GM23338 (cell line): ENCODE data around the gene TMEM134. TPM values are rescaled to one million over a fixed set of nuclear protein-coding genes. Genes with fewer than 3 reads are reported as not detected.

ENCODE experiments used
- ATAC-seq: fragments of 200-7000 bp; cut with Tn5 transposase; 3 replicates; pipeline ENCODE4 v1.9.1; 2020
- DNase-seq: peaks from one replicate; pipeline ENCODE4 v3.0.0-alpha.2; 2015; ENCODE audit warnings: low spot score
- H2AFZ ChIP-seq: fragments of 200-600 bp; sonication (generic); 2 replicates; pipeline ENCODE4 v1.8.0; 2016; ENCODE audit warnings: antibody characterized with exemption, mild to moderate bottlenecking, moderate library complexity
- H3F3A ChIP-seq: fragments of 200-600 bp; sonication (generic); replicated peaks from 2 replicates; pipeline ENCODE4 v1.8.0; 2017; ENCODE audit warnings: antibody characterized with exemption, mixed run types, low read depth
- H3K27ac ChIP-seq: fragments of 200-600 bp; sonication (generic); 2 replicates; pipeline ENCODE4 v1.6.1; 2016; ENCODE audit warnings: low read depth
- H3K27me3 ChIP-seq: fragments of 200-600 bp; sonication (generic); 2 replicates; pipeline ENCODE4 v1.8.0; 2016; ENCODE audit warnings: mild to moderate bottlenecking, mixed run types, moderate library complexity; ENCODE audit not compliant: insufficient read depth
- H3K36me3 ChIP-seq: fragments of 200-600 bp; sonication (generic); 2 replicates; pipeline ENCODE4 v1.8.0; 2016; ENCODE audit warnings: mild to moderate bottlenecking; ENCODE audit not compliant: insufficient read depth
- H3K4me1 ChIP-seq: fragments of 200-600 bp; sonication (generic); 2 replicates; pipeline ENCODE4 v1.8.0; 2016; ENCODE audit warnings: mild to moderate bottlenecking, moderate library complexity; ENCODE audit not compliant: insufficient read depth
- H3K4me2 ChIP-seq: fragments of 200-600 bp; sonication (generic); 2 replicates; pipeline ENCODE4 v1.7.1; 2017; ENCODE audit warnings: mixed run types
- H3K4me3 ChIP-seq: fragments of 200-600 bp; sonication (generic); 2 replicates; pipeline ENCODE4 v1.6.1; 2016; ENCODE audit warnings: mixed run types
- H3K79me2 ChIP-seq: fragments of 200-600 bp; sonication (generic); replicated peaks from 2 replicates; pipeline ENCODE4 v1.8.0; 2017; ENCODE audit warnings: mild to moderate bottlenecking; ENCODE audit not compliant: insufficient read depth
- H3K9me2 ChIP-seq: fragments of 200-600 bp; sonication (generic); 2 replicates; pipeline ENCODE4 v1.8.0; 2017; ENCODE audit not compliant: insufficient read depth
- H4K20me1 ChIP-seq: fragments of 200-600 bp; sonication (generic); replicated peaks from 2 replicates; pipeline ENCODE4 v1.8.0; 2017; ENCODE audit warnings: mild to moderate bottlenecking; ENCODE audit not compliant: insufficient read depth
- H3K27ac Mint-ChIP-seq: 2 replicates; pipeline ENCODE4 v1.8.0; 2020; ENCODE audit warnings: inconsistent platforms, mild to moderate bottlenecking, moderate library complexity, mixed read lengths
- H3K27me3 Mint-ChIP-seq: 3 replicates; pipeline ENCODE4 v1.8.0; 2022; ENCODE audit warnings: low read depth, mild to moderate bottlenecking, moderate library complexity, mixed read lengths, inconsistent platforms; ENCODE audit not compliant: insufficient read depth, poor library complexity
- H3K36me3 Mint-ChIP-seq: 3 replicates; pipeline ENCODE4 v1.8.0; 2021; ENCODE audit warnings: low read depth, mild to moderate bottlenecking, inconsistent platforms, moderate library complexity, mixed read lengths
- H3K4me1 Mint-ChIP-seq: 3 replicates; pipeline ENCODE4 v1.8.0; 2020; ENCODE audit warnings: mild to moderate bottlenecking, inconsistent platforms, mixed read lengths
- H3K4me3 Mint-ChIP-seq: 3 replicates; pipeline ENCODE4 v1.8.0; 2021; ENCODE audit warnings: moderate library complexity, mild to moderate bottlenecking, inconsistent platforms, mixed read lengths
- H3K9me3 Mint-ChIP-seq: 3 replicates; pipeline ENCODE4 v1.8.0; 2020; ENCODE audit warnings: moderate library complexity, mild to moderate bottlenecking, inconsistent platforms, mixed read lengths
- CREB1 ChIP-seq: fragments of 250-450 bp; sonication (Bioruptor Pico); IDR thresholded peaks from 2 replicates; pipeline ENCODE4 v1.5.0; 2020; ENCODE audit warnings: low read depth, mild to moderate bottlenecking, moderate library complexity
- EZH2 ChIP-seq: fragments of 200-600 bp; sonication (generic); IDR thresholded peaks from one replicate; pipeline ENCODE4 v1.8.0; 2017; ENCODE audit warnings: antibody characterized with exemption, mild to moderate bottlenecking, low read depth; ENCODE audit not compliant: unreplicated experiment
- EZH2phosphoT487 ChIP-seq: fragments of 200-600 bp; sonication (generic); IDR thresholded peaks from one replicate; pipeline ENCODE4 v1.8.1; 2018; ENCODE audit warnings: antibody characterized with exemption; ENCODE audit not compliant: unreplicated experiment
- JUNB ChIP-seq: IDR thresholded peaks from one replicate; pipeline ENCODE4 v1.6.1; 2016; ENCODE audit warnings: antibody characterized with exemption; ENCODE audit not compliant: unreplicated experiment
- NANOG ChIP-seq: IDR thresholded peaks from 2 replicates; pipeline ENCODE4 v1.6.1; 2016; ENCODE audit warnings: antibody characterized with exemption, borderline replicate concordance
- POLR2AphosphoS5 ChIP-seq: IDR thresholded peaks from 2 replicates; pipeline ENCODE4 v1.6.1; 2016; ENCODE audit warnings: antibody characterized with exemption, low read depth
- ZNF114 ChIP-seq: fragments of 250-450 bp; sonication (Bioruptor Pico); IDR thresholded peaks from 2 replicates; pipeline ENCODE4 v1.5.0; 2020; ENCODE audit warnings: mild to moderate bottlenecking, moderate library complexity
- ZNF331 ChIP-seq: fragments of 250-450 bp; sonication (Bioruptor Pico); IDR thresholded peaks from 2 replicates; pipeline ENCODE4 v1.5.0; 2020; ENCODE audit warnings: low read depth, mild to moderate bottlenecking, moderate library complexity
- polyA plus RNA-seq: library from polyadenylated mRNA; unstranded; fragments of >200 nt; fragmentation: Nextera tagmentation; extraction: Ambion mirVana; gene quantifications from 2 replicates; pipeline ENCODE4 v1.2.1, GENCODE V29; 2016
- total RNA-seq: library from RNA; depleted of rRNA; stranded (reverse); fragments of >200 nt; shearing (Covaris generic); gene quantifications from 2 replicates; pipeline ENCODE4 v1.2.3, GENCODE V29; 2014
- TF ChIP-seq, protein P1 (sequence below): fragments of 250-450 bp; sonication (Bioruptor Pico); IDR thresholded peaks from 2 replicates; pipeline ENCODE4 v1.5.0; 2020; ENCODE audit warnings: mild to moderate bottlenecking, moderate library complexity
- TF ChIP-seq, protein P2 (sequence below): IDR thresholded peaks from 2 replicates; pipeline ENCODE4 v1.6.1; 2016; ENCODE audit warnings: antibody characterized with exemption
- TF ChIP-seq, protein P3 (sequence below): IDR thresholded peaks from one replicate; pipeline ENCODE4 v1.6.1; 2018; ENCODE audit warnings: antibody characterized with exemption; ENCODE audit not compliant: unreplicated experiment
- TF ChIP-seq, protein P4 (sequence below), 2 experiments: fragments of 200-600 bp in 1 of 2; sonication (generic) in 1 of 2; conservative IDR thresholded peaks; 2 replicates each; pipeline versions ENCODE4 v1.5.1 to v1.6.1; 2016 to 2017; ENCODE audit warnings: antibody characterized with exemption in 2 of 2, low read depth in 2 of 2, mild to moderate bottlenecking in 2 of 2, moderate library complexity in 1 of 2

The TMEM134 gene
- total and polyA plus RNA-seq, 2 experiments from 2014 or later = 61.4 to 69.2 TPM

DNA sequence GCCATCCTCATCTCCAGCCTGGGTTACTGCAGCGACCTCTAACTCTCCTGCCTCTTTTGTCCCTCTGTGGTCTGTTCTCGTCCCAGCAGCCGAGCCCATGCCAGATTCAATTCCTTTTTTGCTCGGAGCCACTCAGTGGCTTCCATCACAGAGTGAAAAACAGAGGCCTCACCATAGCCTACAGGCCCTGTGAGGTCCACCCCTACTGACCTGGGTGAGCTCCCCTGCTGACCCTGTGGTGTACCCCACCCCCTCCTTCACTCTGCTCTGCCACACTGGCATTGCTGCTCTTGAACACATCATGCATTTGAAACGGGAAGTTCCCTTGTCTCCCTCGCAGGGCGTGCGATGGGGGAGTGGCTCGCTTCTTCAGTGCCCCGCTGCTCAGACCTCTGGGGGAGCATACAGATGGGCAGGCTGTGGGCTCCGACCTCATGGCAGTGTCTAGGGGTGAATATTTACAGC lies 15.8 kb upstream of the TMEM134 start:
- TF ChIP-seq ZNF331 (CRISPR knock-in tag) (no peak), JUNB (no peak), EZH2phosphoT487 (no peak), NANOG (no peak), POLR2AphosphoS5 (no peak), EZH2 (no peak), CREB1 (CRISPR knock-in tag) (no peak), ZNF114 (CRISPR knock-in tag) (no peak)
- TF ChIP-seq, protein P1, sequence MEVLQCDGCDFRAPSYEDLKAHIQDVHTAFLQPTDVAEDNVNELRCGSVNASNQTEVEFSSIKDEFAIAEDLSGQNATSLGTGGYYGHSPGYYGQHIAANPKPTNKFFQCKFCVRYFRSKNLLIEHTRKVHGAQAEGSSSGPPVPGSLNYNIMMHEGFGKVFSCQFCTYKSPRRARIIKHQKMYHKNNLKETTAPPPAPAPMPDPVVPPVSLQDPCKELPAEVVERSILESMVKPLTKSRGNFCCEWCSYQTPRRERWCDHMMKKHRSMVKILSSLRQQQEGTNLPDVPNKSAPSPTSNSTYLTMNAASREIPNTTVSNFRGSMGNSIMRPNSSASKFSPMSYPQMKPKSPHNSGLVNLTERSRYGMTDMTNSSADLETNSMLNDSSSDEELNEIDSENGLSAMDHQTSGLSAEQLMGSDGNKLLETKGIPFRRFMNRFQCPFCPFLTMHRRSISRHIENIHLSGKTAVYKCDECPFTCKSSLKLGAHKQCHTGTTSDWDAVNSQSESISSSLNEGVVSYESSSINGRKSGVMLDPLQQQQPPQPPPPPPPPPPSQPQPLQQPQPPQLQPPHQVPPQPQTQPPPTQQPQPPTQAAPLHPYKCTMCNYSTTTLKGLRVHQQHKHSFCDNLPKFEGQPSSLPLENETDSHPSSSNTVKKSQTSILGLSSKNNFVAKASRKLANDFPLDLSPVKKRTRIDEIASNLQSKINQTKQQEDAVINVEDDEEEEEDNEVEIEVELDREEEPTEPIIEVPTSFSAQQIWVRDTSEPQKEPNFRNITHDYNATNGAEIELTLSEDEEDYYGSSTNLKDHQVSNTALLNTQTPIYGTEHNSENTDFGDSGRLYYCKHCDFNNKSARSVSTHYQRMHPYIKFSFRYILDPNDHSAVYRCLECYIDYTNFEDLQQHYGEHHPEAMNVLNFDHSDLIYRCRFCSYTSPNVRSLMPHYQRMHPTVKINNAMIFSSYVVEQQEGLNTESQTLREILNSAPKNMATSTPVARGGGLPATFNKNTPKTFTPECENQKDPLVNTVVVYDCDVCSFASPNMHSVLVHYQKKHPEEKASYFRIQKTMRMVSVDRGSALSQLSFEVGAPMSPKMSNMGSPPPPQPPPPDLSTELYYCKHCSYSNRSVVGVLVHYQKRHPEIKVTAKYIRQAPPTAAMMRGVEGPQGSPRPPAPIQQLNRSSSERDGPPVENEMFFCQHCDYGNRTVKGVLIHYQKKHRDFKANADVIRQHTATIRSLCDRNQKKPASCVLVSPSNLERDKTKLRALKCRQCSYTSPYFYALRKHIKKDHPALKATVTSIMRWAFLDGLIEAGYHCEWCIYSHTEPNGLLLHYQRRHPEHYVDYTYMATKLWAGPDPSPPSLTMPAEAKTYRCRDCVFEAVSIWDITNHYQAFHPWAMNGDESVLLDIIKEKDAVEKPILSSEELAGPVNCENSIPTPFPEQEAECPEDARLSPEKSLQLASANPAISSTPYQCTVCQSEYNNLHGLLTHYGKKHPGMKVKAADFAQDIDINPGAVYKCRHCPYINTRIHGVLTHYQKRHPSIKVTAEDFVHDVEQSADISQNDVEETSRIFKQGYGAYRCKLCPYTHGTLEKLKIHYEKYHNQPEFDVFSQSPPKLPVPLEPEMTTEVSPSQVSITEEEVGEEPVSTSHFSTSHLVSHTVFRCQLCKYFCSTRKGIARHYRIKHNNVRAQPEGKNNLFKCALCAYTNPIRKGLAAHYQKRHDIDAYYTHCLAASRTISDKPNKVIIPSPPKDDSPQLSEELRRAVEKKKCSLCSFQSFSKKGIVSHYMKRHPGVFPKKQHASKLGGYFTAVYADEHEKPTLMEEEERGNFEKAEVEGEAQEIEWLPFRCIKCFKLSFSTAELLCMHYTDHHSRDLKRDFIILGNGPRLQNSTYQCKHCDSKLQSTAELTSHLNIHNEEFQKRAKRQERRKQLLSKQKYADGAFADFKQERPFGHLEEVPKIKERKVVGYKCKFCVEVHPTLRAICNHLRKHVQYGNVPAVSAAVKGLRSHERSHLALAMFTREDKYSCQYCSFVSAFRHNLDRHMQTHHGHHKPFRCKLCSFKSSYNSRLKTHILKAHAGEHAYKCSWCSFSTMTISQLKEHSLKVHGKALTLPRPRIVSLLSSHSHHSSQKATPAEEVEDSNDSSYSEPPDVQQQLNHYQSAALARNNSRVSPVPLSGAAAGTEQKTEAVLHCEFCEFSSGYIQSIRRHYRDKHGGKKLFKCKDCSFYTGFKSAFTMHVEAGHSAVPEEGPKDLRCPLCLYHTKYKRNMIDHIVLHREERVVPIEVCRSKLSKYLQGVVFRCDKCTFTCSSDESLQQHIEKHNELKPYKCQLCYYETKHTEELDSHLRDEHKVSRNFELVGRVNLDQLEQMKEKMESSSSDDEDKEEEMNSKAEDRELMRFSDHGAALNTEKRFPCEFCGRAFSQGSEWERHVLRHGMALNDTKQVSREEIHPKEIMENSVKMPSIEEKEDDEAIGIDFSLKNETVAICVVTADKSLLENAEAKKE (CRISPR knock-in tag) = no peak
- TF ChIP-seq, protein P2, sequence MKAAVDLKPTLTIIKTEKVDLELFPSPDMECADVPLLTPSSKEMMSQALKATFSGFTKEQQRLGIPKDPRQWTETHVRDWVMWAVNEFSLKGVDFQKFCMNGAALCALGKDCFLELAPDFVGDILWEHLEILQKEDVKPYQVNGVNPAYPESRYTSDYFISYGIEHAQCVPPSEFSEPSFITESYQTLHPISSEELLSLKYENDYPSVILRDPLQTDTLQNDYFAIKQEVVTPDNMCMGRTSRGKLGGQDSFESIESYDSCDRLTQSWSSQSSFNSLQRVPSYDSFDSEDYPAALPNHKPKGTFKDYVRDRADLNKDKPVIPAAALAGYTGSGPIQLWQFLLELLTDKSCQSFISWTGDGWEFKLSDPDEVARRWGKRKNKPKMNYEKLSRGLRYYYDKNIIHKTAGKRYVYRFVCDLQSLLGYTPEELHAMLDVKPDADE = no peak
- TF ChIP-seq, protein P3, sequence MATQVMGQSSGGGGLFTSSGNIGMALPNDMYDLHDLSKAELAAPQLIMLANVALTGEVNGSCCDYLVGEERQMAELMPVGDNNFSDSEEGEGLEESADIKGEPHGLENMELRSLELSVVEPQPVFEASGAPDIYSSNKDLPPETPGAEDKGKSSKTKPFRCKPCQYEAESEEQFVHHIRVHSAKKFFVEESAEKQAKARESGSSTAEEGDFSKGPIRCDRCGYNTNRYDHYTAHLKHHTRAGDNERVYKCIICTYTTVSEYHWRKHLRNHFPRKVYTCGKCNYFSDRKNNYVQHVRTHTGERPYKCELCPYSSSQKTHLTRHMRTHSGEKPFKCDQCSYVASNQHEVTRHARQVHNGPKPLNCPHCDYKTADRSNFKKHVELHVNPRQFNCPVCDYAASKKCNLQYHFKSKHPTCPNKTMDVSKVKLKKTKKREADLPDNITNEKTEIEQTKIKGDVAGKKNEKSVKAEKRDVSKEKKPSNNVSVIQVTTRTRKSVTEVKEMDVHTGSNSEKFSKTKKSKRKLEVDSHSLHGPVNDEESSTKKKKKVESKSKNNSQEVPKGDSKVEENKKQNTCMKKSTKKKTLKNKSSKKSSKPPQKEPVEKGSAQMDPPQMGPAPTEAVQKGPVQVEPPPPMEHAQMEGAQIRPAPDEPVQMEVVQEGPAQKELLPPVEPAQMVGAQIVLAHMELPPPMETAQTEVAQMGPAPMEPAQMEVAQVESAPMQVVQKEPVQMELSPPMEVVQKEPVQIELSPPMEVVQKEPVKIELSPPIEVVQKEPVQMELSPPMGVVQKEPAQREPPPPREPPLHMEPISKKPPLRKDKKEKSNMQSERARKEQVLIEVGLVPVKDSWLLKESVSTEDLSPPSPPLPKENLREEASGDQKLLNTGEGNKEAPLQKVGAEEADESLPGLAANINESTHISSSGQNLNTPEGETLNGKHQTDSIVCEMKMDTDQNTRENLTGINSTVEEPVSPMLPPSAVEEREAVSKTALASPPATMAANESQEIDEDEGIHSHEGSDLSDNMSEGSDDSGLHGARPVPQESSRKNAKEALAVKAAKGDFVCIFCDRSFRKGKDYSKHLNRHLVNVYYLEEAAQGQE = no peak
- TF ChIP-seq, protein P4, sequence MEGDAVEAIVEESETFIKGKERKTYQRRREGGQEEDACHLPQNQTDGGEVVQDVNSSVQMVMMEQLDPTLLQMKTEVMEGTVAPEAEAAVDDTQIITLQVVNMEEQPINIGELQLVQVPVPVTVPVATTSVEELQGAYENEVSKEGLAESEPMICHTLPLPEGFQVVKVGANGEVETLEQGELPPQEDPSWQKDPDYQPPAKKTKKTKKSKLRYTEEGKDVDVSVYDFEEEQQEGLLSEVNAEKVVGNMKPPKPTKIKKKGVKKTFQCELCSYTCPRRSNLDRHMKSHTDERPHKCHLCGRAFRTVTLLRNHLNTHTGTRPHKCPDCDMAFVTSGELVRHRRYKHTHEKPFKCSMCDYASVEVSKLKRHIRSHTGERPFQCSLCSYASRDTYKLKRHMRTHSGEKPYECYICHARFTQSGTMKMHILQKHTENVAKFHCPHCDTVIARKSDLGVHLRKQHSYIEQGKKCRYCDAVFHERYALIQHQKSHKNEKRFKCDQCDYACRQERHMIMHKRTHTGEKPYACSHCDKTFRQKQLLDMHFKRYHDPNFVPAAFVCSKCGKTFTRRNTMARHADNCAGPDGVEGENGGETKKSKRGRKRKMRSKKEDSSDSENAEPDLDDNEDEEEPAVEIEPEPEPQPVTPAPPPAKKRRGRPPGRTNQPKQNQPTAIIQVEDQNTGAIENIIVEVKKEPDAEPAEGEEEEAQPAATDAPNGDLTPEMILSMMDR (conservative IDR thresholded peaks at IDR 0.05; ENCODE audit: low read depth in 2 of 2) = no peak
- Histone ChIP-seq H3K27me3 (peaks cover 8% of the 10 kb centered on the region), H3K4me3 (no peak overlapping the region), H3K27ac (no peak overlapping the region), H3K79me2 (no peaks in the 10 kb centered on the region), H4K20me1 (no peaks in the 10 kb centered on the region; the same call in 1 of the 2 replicates), H3K4me1 (no peaks in the 10 kb centered on the region; the same call in 1 of the 2 replicates), H3K4me2 (no peak overlapping the region), H3K9me2 (no peaks in the 10 kb centered on the region), H2AFZ (no peak overlapping the region), H3F3A (no peaks in the 10 kb centered on the region), H3K36me3 (no peaks in the 10 kb centered on the region; the same call in 1 of the 2 replicates)
- DNase-seq (no peak), ATAC-seq (no peak)
- Mint-ChIP-seq H3K9me3 (peaks cover 4% of the 10 kb centered on the region; the same call in 2 of the 3 replicates), H3K4me1 (peaks cover 23% of the 10 kb centered on the region), H3K36me3 (peaks cover 14% of the 10 kb centered on the region; the same call in 1 of the 3 replicates), H3K4me3 (peak overlapping the region; percentile 28; the same call in 1 of the 3 replicates), H3K27ac (no peak overlapping the region), H3K27me3 (peaks cover 24% of the 10 kb centered on the region)
